Activated CD4-positive, alpha-beta T cell treated with anti-CD3 and anti-CD28 coated beads for 24 hours (primary cell): ENCODE data around the gene ITGB1.

Experiments used
- DNase-seq, 2 donors: peaks; one replicate each; pipeline ENCODE4 v3.0.0-alpha.2; 2020; ENCODE audit warnings: low read depth in 2 of 2

The ITGB1 gene

DNA sequence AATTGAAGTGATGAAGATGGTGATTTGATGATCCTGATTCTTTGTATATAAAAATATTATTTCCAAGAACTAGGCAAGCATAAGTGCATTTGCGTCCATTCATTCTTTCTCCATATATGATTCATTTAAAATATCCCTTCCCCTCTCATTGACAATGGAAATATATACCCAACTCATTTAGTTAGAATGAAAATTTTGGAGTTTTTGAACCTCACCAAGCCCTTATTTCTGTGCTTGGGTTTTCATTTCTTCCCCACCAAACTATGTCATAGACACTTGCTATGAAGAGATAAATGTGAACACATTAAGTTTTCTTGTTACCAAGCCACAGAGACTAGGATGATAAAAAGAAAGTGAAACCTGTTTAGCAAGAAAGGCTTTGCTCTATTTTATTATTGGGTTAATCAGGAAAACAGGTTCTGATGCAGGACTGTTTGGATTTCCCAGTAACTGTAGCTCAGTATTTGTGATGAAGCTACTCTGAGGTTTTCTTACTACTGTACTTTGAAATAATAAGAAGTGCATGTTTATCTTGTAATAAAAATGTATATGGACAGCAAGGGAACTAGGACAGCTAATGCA, 68.3 kb downstream of the ITGB1 start:
- DNase-seq = no peak

DNA sequence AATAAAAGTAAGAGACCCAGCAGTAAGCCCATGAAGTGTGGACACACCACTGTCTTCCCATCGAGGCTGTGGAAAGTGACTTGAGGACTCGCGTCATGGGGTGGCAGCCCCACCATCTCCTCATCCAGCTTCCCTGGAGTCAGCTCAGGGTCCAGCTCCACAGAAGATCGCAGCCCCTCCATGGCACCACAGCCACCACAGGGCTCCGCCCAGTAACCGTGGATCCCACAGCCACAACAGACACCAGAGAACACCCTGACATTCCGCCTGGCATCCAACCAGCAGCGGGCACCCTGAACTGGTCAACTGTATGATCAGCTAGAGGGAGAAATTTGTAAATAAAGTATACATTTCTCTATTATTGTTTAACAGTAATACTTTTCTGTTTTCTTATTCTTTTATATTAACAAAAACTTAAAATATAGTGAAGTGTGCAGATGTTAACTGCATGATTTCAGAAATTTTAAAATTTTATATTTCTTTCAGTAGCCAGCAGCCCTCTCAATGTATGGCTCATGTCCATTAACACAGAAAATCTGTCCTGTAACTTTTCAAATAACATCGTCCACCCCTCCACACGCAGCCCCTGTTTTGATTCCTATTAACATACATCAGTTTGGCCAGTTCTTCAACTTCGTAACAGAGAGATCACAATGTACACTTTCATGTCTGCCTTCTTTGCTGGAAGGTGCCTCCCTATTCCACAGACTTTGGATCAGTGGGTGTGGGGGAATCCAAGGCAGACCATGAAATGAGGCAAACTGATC, 69.7 kb downstream of the ITGB1 start:
- DNase-seq = no peak

DNA sequence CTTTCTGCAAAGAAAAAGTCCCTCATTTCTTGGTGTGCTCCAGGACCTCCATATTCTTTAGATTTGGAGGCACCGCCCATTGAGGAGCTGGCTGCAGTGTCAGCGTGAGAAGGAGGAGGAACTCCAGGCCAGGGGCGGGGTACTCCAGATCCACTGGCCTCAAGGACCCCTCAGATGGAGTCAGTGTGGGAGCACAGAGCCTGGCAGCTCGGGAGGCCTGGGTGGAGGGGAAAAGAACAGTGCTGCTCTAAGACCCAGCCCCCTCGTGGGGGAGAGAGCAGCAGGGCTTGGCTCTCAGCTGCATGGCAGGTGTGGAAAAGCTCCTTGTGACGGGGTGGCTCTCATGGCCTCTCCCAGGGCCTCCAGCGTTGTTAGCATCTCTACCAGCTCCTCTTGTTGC, 70.5 kb downstream of the ITGB1 start:
- DNase-seq = no peak

DNA sequence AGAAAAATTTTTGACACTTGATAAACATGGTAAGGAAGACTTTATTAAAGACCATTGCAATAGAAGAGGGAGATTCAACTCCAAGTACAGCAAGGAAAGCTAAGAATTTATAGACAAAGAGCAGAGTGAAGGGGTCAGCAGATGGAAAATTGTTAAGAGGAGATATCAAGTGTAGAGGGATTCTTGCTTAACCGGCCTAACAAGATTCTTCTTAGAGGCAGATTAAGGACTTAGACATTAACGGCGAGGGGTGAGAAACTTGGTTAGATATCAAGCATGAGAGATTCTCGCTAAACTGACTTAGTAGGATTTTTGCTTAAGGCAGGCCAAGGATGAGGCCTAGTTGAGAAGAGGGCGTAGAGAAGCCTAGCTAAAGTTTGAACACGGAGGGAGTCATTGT, 76.0 kb downstream of the ITGB1 start:
- no peak for DNase-seq

DNA sequence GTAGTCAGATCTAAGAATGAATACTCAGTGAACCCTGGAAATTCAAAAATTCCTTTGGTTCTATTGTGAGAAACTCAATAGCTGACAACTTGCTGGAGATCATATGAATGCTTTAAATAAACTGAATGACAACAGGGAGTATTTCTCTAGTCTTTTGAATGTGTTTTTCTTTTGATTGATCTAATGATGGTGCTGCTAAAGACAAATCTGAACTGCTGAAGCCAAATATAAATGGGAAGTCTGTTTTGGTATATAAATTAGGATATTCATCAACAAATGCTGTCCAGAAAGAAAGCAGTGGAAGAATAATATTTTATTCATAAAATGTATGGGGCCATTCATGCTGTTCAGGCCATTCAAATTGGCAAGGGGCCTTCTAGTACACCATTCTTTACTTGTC, 79.4 kb downstream of the ITGB1 start:
- no peak for DNase-seq

DNA sequence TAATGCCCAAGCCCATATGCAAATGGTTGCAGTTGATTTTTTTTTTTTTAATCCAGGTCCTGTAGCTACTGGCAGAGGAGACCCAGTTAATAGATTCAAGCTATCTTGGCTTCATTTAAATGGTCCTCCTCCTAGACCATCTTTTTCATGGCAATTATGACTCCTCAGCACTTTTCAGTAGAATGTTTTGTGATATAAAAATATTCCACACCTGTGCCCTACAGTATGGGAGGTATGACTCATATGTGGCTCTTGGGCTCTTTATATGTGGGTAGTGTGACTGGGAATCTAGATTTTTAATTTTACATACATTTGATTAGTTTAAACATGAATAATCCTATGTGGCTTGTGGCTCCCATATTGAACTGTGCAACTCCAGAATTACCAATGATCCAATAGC, 80.1 kb downstream of the ITGB1 start:
- no peak for DNase-seq

DNA sequence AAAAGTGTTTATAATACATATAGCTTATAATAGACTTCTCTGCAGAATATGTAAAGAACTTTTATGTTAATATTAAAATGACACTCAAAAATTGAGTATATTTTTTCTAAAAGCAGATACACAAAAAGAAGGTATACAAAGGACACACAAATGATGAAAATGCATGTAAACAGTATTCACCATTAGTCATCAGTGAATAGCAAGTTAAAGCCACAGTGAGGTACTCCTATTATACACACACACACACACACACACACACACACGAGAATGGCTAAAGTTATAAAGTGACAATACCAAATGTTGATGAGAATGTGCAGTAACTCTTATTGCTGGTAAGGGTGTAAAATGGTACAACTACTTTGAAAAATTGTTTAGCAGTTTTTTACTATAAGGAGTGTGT, 92.9 kb downstream of the ITGB1 start:
- no peak for DNase-seq

DNA sequence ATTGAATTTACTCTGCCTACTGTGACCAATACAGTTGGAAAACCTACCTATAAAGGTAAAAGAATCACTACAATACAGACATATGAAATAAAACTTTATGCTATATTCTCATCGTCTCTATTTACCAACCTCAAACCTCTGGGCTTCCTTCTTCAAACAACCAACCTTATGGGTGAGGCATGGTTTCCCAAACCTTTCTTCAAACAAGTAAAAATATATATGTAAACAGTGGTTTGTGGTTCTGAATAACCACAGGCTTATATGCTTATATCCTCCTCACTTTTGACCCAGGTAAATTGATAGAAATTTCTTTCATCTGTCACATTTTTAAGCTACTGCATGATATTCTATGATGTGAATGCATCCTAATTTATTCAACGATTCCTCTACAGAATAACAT, 103.6 kb downstream of the ITGB1 start:
- no peak for DNase-seq

DNA sequence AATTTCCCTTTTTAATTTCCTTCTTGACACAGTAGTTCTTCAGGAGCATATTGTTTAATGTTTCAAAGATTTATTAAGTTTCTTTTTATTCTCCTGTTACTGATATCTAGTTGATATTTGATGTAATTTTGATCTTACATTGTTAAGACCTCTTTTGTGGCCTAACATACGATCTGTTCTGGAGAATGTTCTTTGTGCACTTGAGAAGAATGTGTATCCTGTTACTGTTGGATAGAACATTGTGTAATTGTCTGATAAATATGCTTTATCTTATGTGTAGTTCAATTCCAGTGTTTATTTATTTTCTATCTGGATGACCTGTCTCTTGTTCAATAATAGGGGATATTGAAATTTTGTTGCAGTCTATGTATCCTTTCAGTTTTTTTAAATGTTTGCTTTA, 106.7 kb downstream of the ITGB1 start:
- DNase-seq = no peak
